ENCODE data around the gene PAF1. TPM values are rescaled to one million over a fixed set of nuclear protein-coding genes. Genes with fewer than 3 reads are reported as not detected.

PAF1 gene
- total and polyA plus RNA-seq, 2 of the 13 experiments (the other 11 are each of a cell fraction or from before 2014, with no cell fraction given): 30.2 to 31.1 TPM

DNA sequence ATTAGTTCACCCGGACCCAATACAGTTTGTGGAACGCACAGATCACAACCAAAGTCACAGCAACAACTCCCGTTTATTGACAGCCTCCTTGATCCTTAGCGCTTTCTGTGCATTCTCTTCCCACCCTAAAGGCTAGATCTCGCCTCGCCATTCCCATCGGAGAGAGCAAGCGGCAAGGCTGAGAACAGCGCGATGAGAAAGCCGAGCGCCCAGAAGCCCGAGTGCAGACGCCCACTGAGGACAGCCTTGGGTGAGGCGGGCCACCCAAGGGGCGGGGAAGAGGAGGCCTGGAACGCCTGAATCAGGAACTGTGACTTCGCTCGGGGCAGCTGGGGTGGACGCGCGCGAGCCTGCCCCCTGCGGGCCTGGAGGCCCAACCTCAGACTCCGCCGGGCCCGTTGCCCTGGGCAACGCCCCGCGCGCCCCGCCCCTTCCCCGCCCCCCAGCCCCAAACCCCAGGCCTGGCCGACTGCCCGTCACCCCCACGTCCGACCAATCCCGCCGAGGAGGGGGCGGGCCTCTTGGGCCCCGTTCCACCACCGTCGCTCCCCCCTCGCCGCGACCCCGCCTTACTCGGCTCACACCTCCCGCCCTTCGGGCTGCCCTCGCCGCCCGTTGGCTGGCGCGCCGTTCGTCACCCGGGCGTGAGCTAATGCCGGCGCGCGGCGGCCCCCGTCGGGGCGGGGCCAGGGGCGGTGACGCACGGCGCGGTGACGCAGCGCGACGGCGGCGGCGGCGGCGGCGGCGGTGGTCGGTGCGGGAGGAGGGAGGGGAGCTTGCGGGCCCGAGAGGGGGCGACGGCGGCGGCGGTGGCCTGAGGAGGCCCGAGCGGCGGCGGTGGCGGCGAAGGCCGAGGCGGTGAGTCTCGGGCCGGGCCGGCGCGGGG is 48.9 kb downstream of the PAF1 start, which contains the start of gene SAMD4B (continued):
- TF ChIP-seq ZNF800 (CRISPR knock-in tag; IDR thresholded peaks at IDR 0.05): peak; percentile 73
- TF ChIP-seq TEAD2 (CRISPR knock-in tag; IDR thresholded peaks at IDR 0.05): no peak
- TF ChIP-seq SMAD3 (CRISPR knock-in tag; IDR thresholded peaks at IDR 0.05): peak; percentile 76
- no peak for TF ChIP-seq NONO (IDR thresholded peaks at IDR 0.05)
- peak; percentile 81 for TF ChIP-seq NONO (CRISPR knock-in tag; conservative IDR thresholded peaks at IDR 0.05)
- peak; percentile 49; the same call in 1 of the 2 replicates for TF ChIP-seq PITX1 (CRISPR knock-in tag; IDR thresholded peaks at IDR 0.05)
- TF ChIP-seq KLF11 (CRISPR knock-in tag; IDR thresholded peaks at IDR 0.05): peak; percentile 78
- TF ChIP-seq, protein P1, sequence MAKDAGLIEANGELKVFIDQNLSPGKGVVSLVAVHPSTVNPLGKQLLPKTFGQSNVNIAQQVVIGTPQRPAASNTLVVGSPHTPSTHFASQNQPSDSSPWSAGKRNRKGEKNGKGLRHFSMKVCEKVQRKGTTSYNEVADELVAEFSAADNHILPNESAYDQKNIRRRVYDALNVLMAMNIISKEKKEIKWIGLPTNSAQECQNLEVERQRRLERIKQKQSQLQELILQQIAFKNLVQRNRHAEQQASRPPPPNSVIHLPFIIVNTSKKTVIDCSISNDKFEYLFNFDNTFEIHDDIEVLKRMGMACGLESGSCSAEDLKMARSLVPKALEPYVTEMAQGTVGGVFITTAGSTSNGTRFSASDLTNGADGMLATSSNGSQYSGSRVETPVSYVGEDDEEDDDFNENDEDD (CRISPR knock-in tag; IDR thresholded peaks at IDR 0.05; ENCODE audit: borderline replicate concordance): peak; percentile 15; the same call in 1 of the 2 replicates
- peak; percentile 25; the same call in 1 of the 2 replicates for TF ChIP-seq ZNF770 (CRISPR knock-in tag; IDR thresholded peaks at IDR 0.05)
- TF ChIP-seq PAX8 (CRISPR knock-in tag; IDR thresholded peaks at IDR 0.05; ENCODE audit: borderline replicate concordance): 0 out of 2 replicates have a peak, but pooled peaks have one; percentile 36
- no peak for TF ChIP-seq ZNF614 (CRISPR knock-in tag; IDR thresholded peaks at IDR 0.05; ENCODE audit: borderline replicate concordance)
- TF ChIP-seq MIER3 (CRISPR knock-in tag; IDR thresholded peaks at IDR 0.05; ENCODE audit: borderline replicate concordance): peak; percentile 85
- peak; percentile 84; the same call in 1 of the 2 replicates for TF ChIP-seq ZBTB20 (CRISPR knock-in tag; IDR thresholded peaks at IDR 0.05; ENCODE audit: borderline replicate concordance, low read depth)
- peak; percentile 74; the same call in 1 of the 2 replicates for TF ChIP-seq DMAP1 (CRISPR knock-in tag; IDR thresholded peaks at IDR 0.05)
- no peak for TF ChIP-seq ZBTB1 (CRISPR knock-in tag; IDR thresholded peaks at IDR 0.05; ENCODE audit: borderline replicate concordance)
- no peak for TF ChIP-seq ZNF136 (CRISPR knock-in tag; IDR thresholded peaks at IDR 0.05; ENCODE audit: low read depth)
- TF ChIP-seq ZNF17 (CRISPR knock-in tag; IDR thresholded peaks at IDR 0.05): no peak
- peak; percentile 12; the same call in 1 of the 2 replicates for TF ChIP-seq CHD2 (IDR thresholded peaks at IDR 0.05; ENCODE audit: low read depth, low read length)
- no peak for TF ChIP-seq ZNF143 (CRISPR knock-in tag; IDR thresholded peaks at IDR 0.05)
- no peak for TF ChIP-seq NPAS2 (CRISPR knock-in tag; IDR thresholded peaks at IDR 0.05; ENCODE audit: borderline replicate concordance)
- TF ChIP-seq ELF1 (CRISPR knock-in tag; IDR thresholded peaks at IDR 0.05): peak; percentile 88
- TF ChIP-seq SPEN (CRISPR knock-in tag; IDR thresholded peaks at IDR 0.05; ENCODE audit: low read depth): peak; percentile 87

All from HepG2 (cell line).